ENCODE measurements around the gene NIFK.

NIFK gene

DNA sequence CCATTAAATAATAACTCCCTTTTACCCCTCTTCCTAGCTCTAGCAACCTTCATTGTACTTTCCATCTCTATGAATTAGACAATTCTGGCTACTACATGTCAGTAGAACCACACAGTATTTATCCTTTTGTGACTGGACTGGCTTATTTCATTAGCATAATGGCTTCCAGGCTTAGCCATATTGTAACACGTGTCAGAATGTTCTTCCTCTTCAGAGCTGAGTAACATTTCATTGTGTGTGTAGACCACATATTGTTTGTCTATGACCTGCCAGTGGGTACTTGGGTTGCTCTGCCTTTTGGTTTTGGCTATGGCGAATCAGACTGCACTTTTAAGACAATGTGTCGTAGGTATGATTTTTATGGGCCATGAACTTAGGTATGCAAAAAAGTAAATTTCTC, 39.7 kb upstream of the NIFK start:
- Histone ChIP-seq H3K27ac (no peak overlapping the region), H3K4me3 (ENCODE audit: low read depth, low read length) (no peak overlapping the region), H3K27me3 (replicated peaks) (peaks cover 2% of the 10 kb centered on the region), H3K36me3 (replicated peaks) (no peaks in the 10 kb centered on the region)
- TF ChIP-seq, protein P1, sequence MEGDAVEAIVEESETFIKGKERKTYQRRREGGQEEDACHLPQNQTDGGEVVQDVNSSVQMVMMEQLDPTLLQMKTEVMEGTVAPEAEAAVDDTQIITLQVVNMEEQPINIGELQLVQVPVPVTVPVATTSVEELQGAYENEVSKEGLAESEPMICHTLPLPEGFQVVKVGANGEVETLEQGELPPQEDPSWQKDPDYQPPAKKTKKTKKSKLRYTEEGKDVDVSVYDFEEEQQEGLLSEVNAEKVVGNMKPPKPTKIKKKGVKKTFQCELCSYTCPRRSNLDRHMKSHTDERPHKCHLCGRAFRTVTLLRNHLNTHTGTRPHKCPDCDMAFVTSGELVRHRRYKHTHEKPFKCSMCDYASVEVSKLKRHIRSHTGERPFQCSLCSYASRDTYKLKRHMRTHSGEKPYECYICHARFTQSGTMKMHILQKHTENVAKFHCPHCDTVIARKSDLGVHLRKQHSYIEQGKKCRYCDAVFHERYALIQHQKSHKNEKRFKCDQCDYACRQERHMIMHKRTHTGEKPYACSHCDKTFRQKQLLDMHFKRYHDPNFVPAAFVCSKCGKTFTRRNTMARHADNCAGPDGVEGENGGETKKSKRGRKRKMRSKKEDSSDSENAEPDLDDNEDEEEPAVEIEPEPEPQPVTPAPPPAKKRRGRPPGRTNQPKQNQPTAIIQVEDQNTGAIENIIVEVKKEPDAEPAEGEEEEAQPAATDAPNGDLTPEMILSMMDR (IDR thresholded peaks at IDR 0.05; ENCODE audit: low read depth, low read length, missing control alignments) = no peak
- no peak for DNase-seq
- in situ Hi-C loops (cut with HindIII; ENCODE audit: low pct_ligation_motif_present, low sequenced_read_pairs) = no loop called here

- DNase-seq = no peak
- Histone ChIP-seq H3K27me3 (replicated peaks) (peaks cover 2% of the 10 kb centered on the region), H3K4me3 (ENCODE audit: low read depth, low read length) (no peak overlapping the region), H3K36me3 (replicated peaks) (no peaks in the 10 kb centered on the region), H3K27ac (no peak overlapping the region)
- in situ Hi-C loops (cut with HindIII; ENCODE audit: low pct_ligation_motif_present, low sequenced_read_pairs) = no loop called here
- TF ChIP-seq, protein P1 (IDR thresholded peaks at IDR 0.05; ENCODE audit: low read depth, low read length, missing control alignments) = no peak
Observed at GRCh38 chr2:121774235-121774634, 37.6 kb upstream of the NIFK start.

DNA sequence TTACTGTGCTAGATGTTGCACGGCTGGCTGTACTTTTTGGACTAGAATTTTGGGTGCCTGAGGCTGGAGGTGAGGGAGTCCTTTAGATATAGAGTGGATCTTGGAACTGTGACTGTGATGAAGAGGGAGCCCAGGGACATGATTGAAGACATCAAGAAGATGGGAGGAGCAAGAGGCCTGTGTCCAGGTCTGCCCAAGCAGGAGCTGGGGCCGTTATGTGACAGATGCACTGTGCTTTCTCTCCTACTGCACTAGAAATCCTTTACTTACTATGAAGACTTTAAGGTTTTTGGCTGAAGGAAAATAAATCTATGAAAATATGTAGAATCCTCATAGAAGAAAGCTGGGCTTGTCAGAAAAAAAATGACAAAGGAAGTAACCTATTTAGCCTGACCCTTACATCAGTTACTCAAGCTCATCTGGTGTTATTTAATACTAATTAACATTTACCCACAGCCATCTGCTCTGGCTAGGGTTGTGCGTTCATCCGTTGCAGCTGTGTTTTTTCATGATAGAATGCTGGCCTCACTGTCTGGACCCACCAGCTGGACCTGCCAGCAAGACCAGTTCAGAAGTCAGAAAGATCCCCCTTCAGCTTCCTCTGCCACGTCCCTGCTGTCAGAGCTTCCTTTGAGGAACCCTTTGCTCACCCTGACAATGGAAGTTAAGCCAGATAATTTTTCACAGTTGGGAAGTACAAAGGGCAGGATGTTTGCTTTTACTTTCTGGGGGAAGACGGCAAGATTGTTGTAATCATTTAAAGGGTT, 35.5 kb upstream of the NIFK start:
- in situ Hi-C loops (cut with HindIII; ENCODE audit: low pct_ligation_motif_present, low sequenced_read_pairs) = no loop called here
- DNase-seq = no peak

GRCh38 chr2:121768143-121768755, 31.6 kb upstream of the NIFK start:
- Histone ChIP-seq H3K27ac (no peak overlapping the region), H3K4me3 (ENCODE audit: low read depth, low read length) (no peak overlapping the region), H3K36me3 (replicated peaks) (peaks cover 28% of the 10 kb centered on the region), H3K27me3 (replicated peaks) (no peaks in the 10 kb centered on the region)
- in situ Hi-C loops (cut with HindIII; ENCODE audit: low pct_ligation_motif_present, low sequenced_read_pairs) = no loop called here
- no peak for DNase-seq
- TF ChIP-seq, protein P1 (IDR thresholded peaks at IDR 0.05; ENCODE audit: low read depth, low read length, missing control alignments) = no peak

More for the DNA sequence above, 35.5 kb upstream of the NIFK start:
- Histone ChIP-seq H3K36me3 (replicated peaks) (peaks cover 1% of the 10 kb centered on the region), H3K27me3 (replicated peaks) (no peaks in the 10 kb centered on the region), H3K4me3 (ENCODE audit: low read depth, low read length) (no peak overlapping the region), H3K27ac (no peak overlapping the region)
- TF ChIP-seq, protein P1 (IDR thresholded peaks at IDR 0.05; ENCODE audit: low read depth, low read length, missing control alignments) = no peak

GRCh38 chr2:121766624-121767023, 29.9 kb upstream of the NIFK start:
- H3K36me3 ChIP-seq (replicated peaks) = peaks cover 29% of the 10 kb centered on the region
- H3K27ac ChIP-seq = no peak overlapping the region
- no peak overlapping the region for H3K4me3 ChIP-seq (ENCODE audit: low read depth, low read length)
- no peak for DNase-seq
- TF ChIP-seq, protein P1 (IDR thresholded peaks at IDR 0.05; ENCODE audit: low read depth, low read length, missing control alignments) = no peak
- H3K27me3 ChIP-seq (replicated peaks) = no peaks in the 10 kb centered on the region
- in situ Hi-C loops (cut with HindIII; ENCODE audit: low pct_ligation_motif_present, low sequenced_read_pairs) = no loop called here
